ENCODE measurements around the gene CDKN2A.

CDKN2A gene

DNA sequence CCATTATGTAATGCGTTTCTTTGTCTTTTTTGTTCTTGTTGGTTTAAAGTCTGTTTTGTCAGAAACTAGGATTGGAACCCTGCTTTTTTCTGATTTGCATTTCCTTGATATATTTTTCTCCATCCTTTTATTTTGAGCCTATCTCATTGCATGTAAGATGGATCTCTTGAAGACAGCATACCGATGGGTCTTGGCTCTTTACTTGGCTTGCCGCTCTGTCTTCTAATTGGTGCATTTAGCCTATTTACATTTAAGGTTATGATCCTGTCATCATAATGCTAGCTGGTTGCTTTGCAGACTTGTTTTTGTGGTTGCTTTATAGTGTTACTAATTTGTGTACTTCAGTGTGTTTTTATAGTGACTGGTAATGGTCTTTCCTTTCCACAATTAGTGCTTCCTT lies 28.2 kb upstream of the CDKN2A start:
- DNase-seq, result no peak
- Mint-ChIP-seq H3K9me3 (peaks cover 8 to 15% of the 10 kb centered on the region in 2 donors), H3K4me1 (peaks cover 5% of the 10 kb centered on the region), H3K27me3 (peaks cover 69% of the 10 kb centered on the region), H3K4me3 (no peak overlapping the region), H3K27ac (no peak overlapping the region)
- no peak for ATAC-seq

GRCh38 chr9:22010866-22011625 lies 16.9 kb upstream of the CDKN2A start:
- no peak overlapping the region for H3K4me3 Mint-ChIP-seq
- no peaks in the 10 kb centered on the region for H3K9me3 Mint-ChIP-seq
- peaks cover 65% of the 10 kb centered on the region for H3K27me3 Mint-ChIP-seq
- H3K4me1 Mint-ChIP-seq, result peaks cover 18% of the 10 kb centered on the region
- H3K27ac Mint-ChIP-seq, result no peak overlapping the region
- ATAC-seq (no peak), DNase-seq (no peak)

DNA sequence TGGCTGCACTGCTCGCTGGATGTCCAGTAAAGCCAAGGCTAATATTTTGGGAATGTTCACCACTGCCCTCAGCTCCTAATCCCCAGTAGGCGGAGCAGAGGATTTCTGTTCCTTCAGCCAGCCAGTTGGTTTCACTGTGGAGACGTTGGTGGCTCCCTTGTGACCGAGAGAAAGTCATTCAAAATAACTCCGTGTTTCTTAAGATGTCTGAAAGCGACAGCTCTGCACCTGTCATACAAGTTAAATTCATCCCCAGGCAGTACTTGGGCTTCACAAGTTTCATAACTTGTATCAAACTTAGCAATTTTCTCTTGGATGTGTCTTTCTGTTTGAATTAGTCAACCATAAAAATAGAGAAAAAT lies 15.3 kb upstream of the CDKN2A start:
- no peak for DNase-seq
- Mint-ChIP-seq H3K27ac (no peak overlapping the region), H3K4me1 (peaks cover 34% of the 10 kb centered on the region), H3K4me3 (peak overlapping the region; percentile 87 to 91), H3K9me3 (no peaks in the 10 kb centered on the region), H3K27me3 (peaks cover 80% of the 10 kb centered on the region)
- no peak for ATAC-seq

- no peaks in the 10 kb centered on the region for H3K9me3 Mint-ChIP-seq
- ATAC-seq (peak; percentile 83), DNase-seq (peak; percentile 63 to 68)
- H3K27me3 Mint-ChIP-seq, result peaks cover 85% of the 10 kb centered on the region
- peak within 1 kb of the TSS in 1 of 2 donors; percentile 26 for H3K27ac Mint-ChIP-seq
- peaks cover 34% of the 10 kb centered on the region for H3K4me1 Mint-ChIP-seq
- peak within 1 kb of the TSS; percentile 87 to 91 for H3K4me3 Mint-ChIP-seq
These were observed 14.7 kb upstream of the CDKN2A start, which contains the start of gene CDKN2B for GRCh38 chr9:22008717-22009505. TSS of gene CDKN2B (minus strand) at chr9:22009305. CDS start at chr9:22008953, 352 bp downstream.

DNA sequence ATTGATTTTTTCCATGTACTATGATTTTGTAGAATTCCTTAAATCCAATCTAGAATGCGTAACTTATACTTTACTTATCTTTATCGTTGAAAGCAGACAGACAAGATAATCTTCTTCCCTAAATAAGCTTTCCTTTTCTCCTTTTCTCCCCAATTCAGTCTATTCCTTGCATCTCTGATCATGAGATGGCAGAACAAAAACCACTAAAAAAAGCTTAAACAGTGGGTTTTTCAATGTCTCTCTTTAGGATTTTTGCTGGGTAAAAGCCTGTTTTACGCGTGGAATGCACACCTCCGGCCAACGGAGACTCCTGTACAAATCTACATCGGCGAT lies 14.2 kb upstream of the CDKN2A start:
- Mint-ChIP-seq H3K9me3 (no peaks in the 10 kb centered on the region), H3K27ac (no peak overlapping the region), H3K4me3 (peak overlapping the region; percentile 87 to 91), H3K27me3 (peaks cover 85% of the 10 kb centered on the region), H3K4me1 (peaks cover 34% of the 10 kb centered on the region)
- DNase-seq (no peak), ATAC-seq (no peak)

DNA sequence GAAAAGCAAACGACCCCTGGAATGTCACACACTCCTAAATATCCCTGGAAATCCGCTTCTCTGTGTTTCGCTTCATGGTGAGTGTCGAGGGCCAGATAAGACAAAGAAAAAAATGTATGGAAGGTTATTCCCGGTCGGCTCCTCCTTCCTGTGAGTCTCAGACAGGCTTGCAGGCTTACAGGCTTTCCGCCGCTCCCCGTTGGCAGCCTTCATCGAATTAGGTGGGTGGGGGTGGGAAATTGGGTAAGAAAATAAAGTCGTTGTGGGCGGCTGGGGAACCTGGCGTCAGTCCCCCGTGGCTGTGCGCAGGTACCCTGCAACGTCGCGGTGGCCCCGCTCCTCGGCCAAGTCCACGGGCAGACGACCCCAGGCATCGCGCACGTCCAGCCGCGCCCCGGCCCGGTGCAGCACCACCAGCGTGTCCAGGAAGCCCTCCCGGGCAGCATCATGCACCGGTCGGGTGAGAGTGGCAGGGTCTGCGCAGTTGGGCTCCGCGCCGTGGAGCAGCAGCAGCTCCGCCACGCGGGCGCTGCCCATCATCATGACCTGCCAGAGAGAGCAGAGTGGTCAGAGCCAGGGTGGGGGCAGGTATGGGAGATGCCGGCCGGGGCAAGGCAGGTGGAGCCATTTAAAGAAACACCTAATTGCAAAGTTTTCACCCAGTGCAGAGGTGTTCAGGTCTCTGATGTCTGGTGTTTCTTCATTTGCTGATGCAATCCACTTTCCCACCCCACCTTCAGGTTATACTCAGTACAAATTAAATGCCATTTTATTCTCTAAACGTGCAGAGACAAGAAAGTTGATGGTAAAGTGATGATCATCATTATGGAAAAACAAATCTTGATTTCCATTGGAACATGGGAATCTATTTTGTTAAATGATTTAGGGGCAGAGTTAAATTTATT lies 11.8 kb upstream of the CDKN2A start:
- peak overlapping the region; percentile 12 to 61 for H3K4me3 Mint-ChIP-seq
- H3K4me1 Mint-ChIP-seq, result peaks cover 34% of the 10 kb centered on the region
- DNase-seq (no peak), ATAC-seq (peak; percentile 29)
- peak overlapping the region in 1 of 2 donors; percentile 19 for H3K27ac Mint-ChIP-seq
- H3K27me3 Mint-ChIP-seq, result peaks cover 72% of the 10 kb centered on the region
- no peaks in the 10 kb centered on the region for H3K9me3 Mint-ChIP-seq

DNA sequence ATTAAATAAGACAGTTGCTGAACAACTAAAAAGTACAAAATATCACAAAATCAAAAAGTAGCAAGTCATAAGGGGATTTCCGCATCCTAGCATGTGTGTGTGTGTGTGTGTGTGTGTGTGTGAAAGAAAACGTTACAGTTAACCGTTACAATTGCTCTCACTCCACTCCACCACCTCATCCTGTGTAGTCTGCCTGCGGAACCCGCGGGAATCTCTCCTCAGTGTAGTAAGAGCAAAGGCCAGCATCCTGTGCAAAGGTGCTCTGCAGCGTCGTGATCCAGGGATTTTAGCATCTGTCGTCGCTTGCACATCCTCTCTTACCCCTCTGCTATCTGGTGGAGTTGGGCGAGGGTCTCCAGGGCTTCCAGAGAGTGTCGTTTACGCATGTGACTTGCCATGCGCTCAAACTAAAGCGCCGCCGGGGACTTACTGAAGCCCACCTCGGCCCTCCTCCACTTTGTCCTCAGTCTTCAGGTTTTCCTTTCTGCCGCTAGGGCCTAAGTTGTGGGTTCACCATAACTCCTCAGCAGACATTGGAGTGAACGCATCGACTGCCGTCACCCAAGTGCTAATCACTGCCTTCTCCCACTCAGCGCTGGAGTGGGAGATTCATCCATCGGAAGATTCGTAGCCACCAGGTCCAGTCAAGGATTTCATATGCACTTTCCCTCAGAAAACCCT lies 11.0 kb upstream of the CDKN2A start:
- H3K4me1 Mint-ChIP-seq, result peaks cover 34% of the 10 kb centered on the region
- peak overlapping the region; percentile 12 to 61 for H3K4me3 Mint-ChIP-seq
- no peak overlapping the region for H3K27ac Mint-ChIP-seq
- H3K27me3 Mint-ChIP-seq, result peaks cover 72% of the 10 kb centered on the region
- H3K9me3 Mint-ChIP-seq, result no peaks in the 10 kb centered on the region
- ATAC-seq (peak; percentile 53), DNase-seq (no peak)

DNA sequence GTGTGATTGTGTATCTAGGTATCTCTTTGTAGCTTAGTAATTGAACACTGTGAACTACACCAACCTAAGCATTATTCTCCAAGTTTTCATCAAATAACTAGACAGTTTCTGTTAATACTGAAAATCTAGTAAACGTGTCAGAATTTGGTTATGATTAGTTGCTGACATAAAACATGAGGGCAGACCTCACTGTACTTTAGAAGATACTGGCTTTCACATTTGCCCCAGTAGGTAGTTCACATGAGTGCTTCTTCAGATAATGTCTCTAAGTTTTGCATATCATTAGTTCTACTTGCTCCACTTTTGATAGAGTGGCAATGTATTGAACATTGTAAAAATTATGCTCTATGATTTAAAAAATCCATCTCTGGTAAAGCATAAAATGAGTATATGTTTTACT lies 7.8 kb upstream of the CDKN2A start:
- no peak overlapping the region for H3K4me3 Mint-ChIP-seq
- no peak overlapping the region for H3K27ac Mint-ChIP-seq
- ATAC-seq (no peak), DNase-seq (no peak)
- H3K9me3 Mint-ChIP-seq, result no peaks in the 10 kb centered on the region
- H3K4me1 Mint-ChIP-seq, result peaks cover 19% of the 10 kb centered on the region
- peaks cover 79% of the 10 kb centered on the region for H3K27me3 Mint-ChIP-seq

- H3K27ac Mint-ChIP-seq, result no peak overlapping the region
- no peak overlapping the region for H3K4me3 Mint-ChIP-seq
- ATAC-seq, result no peak
- peaks cover 22% of the 10 kb centered on the region for H3K4me1 Mint-ChIP-seq
- H3K9me3 Mint-ChIP-seq, result no peaks in the 10 kb centered on the region
- DNase-seq, result no peak
- peaks cover 79% of the 10 kb centered on the region for H3K27me3 Mint-ChIP-seq
These were observed 3.8 kb upstream of the CDKN2A start for GRCh38 chr9:21998026-21998425.

DNA sequence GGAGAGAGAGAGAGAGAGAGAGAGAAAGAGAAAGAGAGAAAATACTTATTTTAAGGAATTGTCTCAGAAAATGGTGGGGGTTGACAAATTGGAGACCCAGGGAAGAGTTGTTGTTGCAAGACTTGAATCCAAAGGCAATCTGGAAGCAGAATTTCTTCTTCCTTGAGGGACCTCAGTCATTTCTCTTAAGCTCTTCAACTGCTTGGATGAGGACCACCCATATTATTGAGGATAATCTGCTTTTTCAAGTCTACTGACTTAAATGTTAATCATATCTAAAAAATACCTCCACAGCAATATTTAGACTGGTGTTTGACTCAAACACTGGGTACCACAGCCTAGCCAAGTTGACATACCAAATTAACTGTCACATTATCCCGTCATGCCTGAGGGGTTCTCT lies 3.3 kb upstream of the CDKN2A start:
- Mint-ChIP-seq H3K9me3 (no peaks in the 10 kb centered on the region), H3K4me3 (no peak overlapping the region)

DNA sequence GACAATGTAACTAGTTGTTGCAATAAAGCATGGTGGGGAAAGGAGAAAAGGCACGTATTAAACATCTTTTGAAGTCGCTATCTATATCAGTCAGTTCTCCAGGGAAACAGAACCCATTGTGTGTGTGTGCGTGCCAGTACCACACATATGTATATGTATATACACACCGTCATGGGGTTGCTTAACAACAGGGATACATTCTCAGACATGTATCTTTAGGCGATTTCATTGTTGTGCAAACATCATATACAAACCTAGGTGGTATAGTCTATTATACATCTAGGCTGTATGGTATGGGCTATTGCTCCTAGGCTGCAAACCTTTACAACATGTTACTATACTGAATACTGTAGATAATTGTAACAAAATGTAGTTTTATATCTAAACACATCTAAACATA lies 2.7 kb upstream of the CDKN2A start:
- ATAC-seq, result no peak
- H3K27me3 Mint-ChIP-seq, result peaks cover 77% of the 10 kb centered on the region
- no peaks in the 10 kb centered on the region for H3K9me3 Mint-ChIP-seq
- no peak overlapping the region for H3K27ac Mint-ChIP-seq
- no peak overlapping the region for H3K4me3 Mint-ChIP-seq
- no peak for DNase-seq
- peaks cover 22% of the 10 kb centered on the region for H3K4me1 Mint-ChIP-seq

More for the DNA sequence above, 3.3 kb upstream of the CDKN2A start:
- Mint-ChIP-seq H3K4me1 (peaks cover 22% of the 10 kb centered on the region), H3K27me3 (peaks cover 77% of the 10 kb centered on the region), H3K27ac (no peak overlapping the region)
- DNase-seq (no peak), ATAC-seq (no peak)

- H3K9me3 Mint-ChIP-seq, result no peaks in the 10 kb centered on the region
- peaks cover 78% of the 10 kb centered on the region for H3K27me3 Mint-ChIP-seq
- ATAC-seq (no peak), DNase-seq (no peak)
- H3K4me3 Mint-ChIP-seq, result peak overlapping the region in 1 of 2 donors; percentile 94
- H3K4me1 Mint-ChIP-seq, result peaks cover 22% of the 10 kb centered on the region
- peak overlapping the region in 1 of 2 donors; percentile 36 for H3K27ac Mint-ChIP-seq
These were observed 2.2 kb upstream of the CDKN2A start for GRCh38 chr9:21996438-21996837.

GRCh38 chr9:21995666-21996398 lies 1.6 kb upstream of the CDKN2A start:
- Mint-ChIP-seq H3K27me3 (peaks cover 78% of the 10 kb centered on the region), H3K9me3 (no peaks in the 10 kb centered on the region), H3K4me1 (peaks cover 22% of the 10 kb centered on the region), H3K27ac (no peak overlapping the region), H3K4me3 (peak overlapping the region; percentile 93 to 94)
- DNase-seq, result no peak
- peak; percentile 7 for ATAC-seq

DNA sequence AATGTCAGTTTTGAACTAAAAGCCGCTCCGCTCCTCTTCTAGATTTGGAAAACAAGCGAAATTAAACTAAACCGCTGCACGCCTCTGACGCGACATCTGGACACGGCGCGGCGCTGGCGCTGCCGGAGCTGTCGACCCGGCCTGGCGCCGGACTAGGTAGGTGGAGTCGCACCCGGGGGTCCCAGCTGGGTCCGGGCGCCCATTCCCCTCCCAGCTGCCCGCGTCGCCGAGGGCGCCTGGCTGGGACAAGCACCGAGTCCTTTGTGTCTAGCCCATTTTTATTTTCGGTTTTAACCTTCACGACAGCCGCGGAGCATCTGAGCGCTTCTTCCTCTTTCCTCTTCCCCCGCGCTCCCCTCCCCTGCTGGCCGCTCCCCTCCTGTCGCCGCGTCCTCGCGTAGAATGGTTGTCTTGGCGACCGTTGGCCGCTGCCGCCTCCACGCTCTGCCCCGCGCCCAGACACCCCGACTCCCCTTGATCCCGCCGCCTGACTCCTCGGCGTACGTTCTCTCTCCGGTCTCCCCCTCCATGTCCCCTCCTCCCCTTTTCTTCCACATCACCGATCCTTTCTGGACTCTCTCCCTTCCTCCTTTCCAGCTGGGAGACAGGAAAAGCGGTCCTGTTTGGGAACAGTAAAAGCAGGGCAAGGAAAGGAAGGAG lies 944 bp upstream of the CDKN2A start:
- Mint-ChIP-seq H3K4me1 (peaks cover 26% of the 10 kb centered on the region), H3K27me3 (peaks cover 78% of the 10 kb centered on the region), H3K9me3 (no peaks in the 10 kb centered on the region), H3K4me3 (peak overlapping the region; percentile 93 to 94), H3K27ac (peak overlapping the region; percentile 94 to 97)
- DNase-seq (peak; percentile 73 to 82), ATAC-seq (peak; percentile 89)

Data from stimulated activated naive CD8-positive, alpha-beta T cell treated with anti-CD3 and anti-CD28 coated beads, Interleukin-15, amount 100 ng/mL, for 72 hours (primary cell).